Right lobe of liver (tissue), 4 donors: ENCODE measurements around the gene SH3GLB2.

Source experiments
- POLR2A ChIP-seq: fragments of 450-650 bp; IDR thresholded peaks from one replicate; pipeline ENCODE4 v1.6.1; 2017; ENCODE audit warnings: antibody characterized with exemption, mild to moderate bottlenecking
- TF ChIP-seq, protein P1 (sequence below), 4 donors: fragments of 200-600 bp in 3 of 4; fragments of 450-650 bp in 1 of 4; IDR thresholded peaks; one replicate each; pipeline versions ENCODE4 v1.5.1 to v1.8.0; 2016 to 2022; ENCODE audit warnings: antibody characterized with exemption in 4 of 4, mild to moderate bottlenecking in 2 of 4
- donor health status: DM: no; HTN: no; CAD: no.
- donor health status: DM: no; HTN: no; CAD: no.
- donor health status: DM: no; HTN: yes; CAD: no.

GRCh38 chr9:129033216-129033615 lies 5.1 kb upstream of the SH3GLB2 start:
- TF ChIP-seq, protein P1, sequence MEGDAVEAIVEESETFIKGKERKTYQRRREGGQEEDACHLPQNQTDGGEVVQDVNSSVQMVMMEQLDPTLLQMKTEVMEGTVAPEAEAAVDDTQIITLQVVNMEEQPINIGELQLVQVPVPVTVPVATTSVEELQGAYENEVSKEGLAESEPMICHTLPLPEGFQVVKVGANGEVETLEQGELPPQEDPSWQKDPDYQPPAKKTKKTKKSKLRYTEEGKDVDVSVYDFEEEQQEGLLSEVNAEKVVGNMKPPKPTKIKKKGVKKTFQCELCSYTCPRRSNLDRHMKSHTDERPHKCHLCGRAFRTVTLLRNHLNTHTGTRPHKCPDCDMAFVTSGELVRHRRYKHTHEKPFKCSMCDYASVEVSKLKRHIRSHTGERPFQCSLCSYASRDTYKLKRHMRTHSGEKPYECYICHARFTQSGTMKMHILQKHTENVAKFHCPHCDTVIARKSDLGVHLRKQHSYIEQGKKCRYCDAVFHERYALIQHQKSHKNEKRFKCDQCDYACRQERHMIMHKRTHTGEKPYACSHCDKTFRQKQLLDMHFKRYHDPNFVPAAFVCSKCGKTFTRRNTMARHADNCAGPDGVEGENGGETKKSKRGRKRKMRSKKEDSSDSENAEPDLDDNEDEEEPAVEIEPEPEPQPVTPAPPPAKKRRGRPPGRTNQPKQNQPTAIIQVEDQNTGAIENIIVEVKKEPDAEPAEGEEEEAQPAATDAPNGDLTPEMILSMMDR (IDR thresholded peaks at IDR 0.05), result no peak
- no peak for TF ChIP-seq POLR2A
